ENCODE measurements around the gene LRRC74A. TPM values are rescaled to one million over a fixed set of nuclear protein-coding genes. Genes with fewer than 3 reads are reported as not detected.

LRRC74A gene
- polyA plus RNA-seq, 6 donors from 2014 or later, result not detected

GRCh38 chr14:76867516-76868453, 41.6 kb downstream of the LRRC74A start:
- peak; percentile 53 for DNase-seq
- Mint-ChIP-seq H3K27me3 (peaks cover 14 to 37% (median 27%) of the 10 kb centered on the region in 3 donors), H3K4me1 (peaks cover 16 to 32% (median 21%) of the 10 kb centered on the region in 3 donors), H3K36me3 (no peaks in the 10 kb centered on the region), H3K9me3 (no peaks in the 10 kb centered on the region), H3K27ac (peak overlapping the region in 2 of 6 donors; percentile 4 to 78), H3K4me3 (peak overlapping the region in 3 of 8 donors; percentile 26 to 60 (median 36))
- peak; percentile 92 to 96 for ATAC-seq (ENCODE audit: low read depth in 2 of 2)

- Mint-ChIP-seq H3K4me3 (no peak overlapping the region), H3K27ac (no peak overlapping the region), H3K27me3 (peaks cover 13 to 37% (median 27%) of the 10 kb centered on the region in 3 donors), H3K9me3 (no peaks in the 10 kb centered on the region), H3K36me3 (no peaks in the 10 kb centered on the region), H3K4me1 (peaks cover 16 to 28% (median 21%) of the 10 kb centered on the region in 3 donors)
- ATAC-seq (ENCODE audit: low read depth in 2 of 2) (no peak), DNase-seq (no peak)
Observed at GRCh38 chr14:76868454-76869170, 42.4 kb downstream of the LRRC74A start.

- H3K4me1 Mint-ChIP-seq, result peaks cover 10 to 15% (median 11%) of the 10 kb centered on the region in 3 donors
- no peaks in the 10 kb centered on the region for H3K36me3 Mint-ChIP-seq
- peaks cover 13 to 37% (median 27%) of the 10 kb centered on the region in 3 donors for H3K27me3 Mint-ChIP-seq
- DNase-seq (no peak), ATAC-seq (ENCODE audit: low read depth in 2 of 2) (no peak)
- peaks cover 0 to 2% (median 1%) of the 10 kb centered on the region in 7 donors for H3K9me3 Mint-ChIP-seq
- peak overlapping the region in 1 of 6 donors; percentile 52 for H3K27ac Mint-ChIP-seq
- no peak overlapping the region for H3K4me3 Mint-ChIP-seq
Observed at GRCh38 chr14:76870166-76870565, 44.0 kb downstream of the LRRC74A start.

- H3K4me3 Mint-ChIP-seq, result no peak overlapping the region
- peaks cover 1 to 24% (median 20%) of the 10 kb centered on the region in 3 donors for H3K27me3 Mint-ChIP-seq
- no peaks in the 10 kb centered on the region for H3K36me3 Mint-ChIP-seq
- DNase-seq (peak; percentile 58), ATAC-seq (ENCODE audit: low read depth in 2 of 2) (peak; percentile 55 to 73)
- peaks cover under 1 to 8% (median 4%) of the 10 kb centered on the region in 3 donors for H3K4me1 Mint-ChIP-seq
- H3K9me3 Mint-ChIP-seq, result peaks cover 0 to 7% (median 3%) of the 10 kb centered on the region in 7 donors
- peak overlapping the region in 1 of 6 donors; percentile 89 for H3K27ac Mint-ChIP-seq
Observed at GRCh38 chr14:76872796-76873432, 46.7 kb downstream of the LRRC74A start.

GRCh38 chr14:76874734-76875133, 48.5 kb downstream of the LRRC74A start:
- Mint-ChIP-seq H3K4me3 (no peak overlapping the region), H3K27me3 (peaks cover 5 to 20% (median 18%) of the 10 kb centered on the region in 3 donors), H3K4me1 (no peaks in the 10 kb centered on the region), H3K27ac (no peak overlapping the region), H3K9me3 (peaks cover 0 to 7% (median 3%) of the 10 kb centered on the region in 7 donors), H3K36me3 (no peaks in the 10 kb centered on the region)
- ATAC-seq (ENCODE audit: low read depth in 2 of 2), result no peak
- DNase-seq, result no peak

GRCh38 chr14:76876076-76876475, 49.9 kb downstream of the LRRC74A start:
- peak; percentile 40 for DNase-seq
- no peaks in the 10 kb centered on the region for H3K36me3 Mint-ChIP-seq
- H3K9me3 Mint-ChIP-seq, result peaks cover 0 to 7% (median 3%) of the 10 kb centered on the region in 7 donors
- no peak overlapping the region for H3K4me3 Mint-ChIP-seq
- ATAC-seq (ENCODE audit: low read depth in 2 of 2), result peak; percentile 62 to 71
- H3K27ac Mint-ChIP-seq, result peak overlapping the region in 2 of 6 donors; percentile 33 to 74
- peaks cover 4 to 6% (median 5%) of the 10 kb centered on the region in 3 donors for H3K27me3 Mint-ChIP-seq
- no peaks in the 10 kb centered on the region for H3K4me1 Mint-ChIP-seq

GRCh38 chr14:76877871-76878270, 51.7 kb downstream of the LRRC74A start:
- DNase-seq, result no peak
- H3K4me1 Mint-ChIP-seq, result peaks cover 0 to 2% (median 1%) of the 10 kb centered on the region in 3 donors
- H3K27ac Mint-ChIP-seq, result no peak overlapping the region
- H3K9me3 Mint-ChIP-seq, result peaks cover 0 to 7% (median 3%) of the 10 kb centered on the region in 7 donors
- no peak for ATAC-seq (ENCODE audit: low read depth in 2 of 2)
- H3K27me3 Mint-ChIP-seq, result peaks cover 0 to 5% (median 0%) of the 10 kb centered on the region in 3 donors
- H3K4me3 Mint-ChIP-seq, result no peak overlapping the region
- no peaks in the 10 kb centered on the region for H3K36me3 Mint-ChIP-seq

- H3K27me3 Mint-ChIP-seq, result peaks cover 0 to 5% (median 4%) of the 10 kb centered on the region in 3 donors
- peaks cover 0 to 1% (median 0%) of the 10 kb centered on the region in 7 donors for H3K9me3 Mint-ChIP-seq
- DNase-seq (no peak), ATAC-seq (ENCODE audit: low read depth in 2 of 2) (no peak)
- H3K36me3 Mint-ChIP-seq, result no peaks in the 10 kb centered on the region
- no peak overlapping the region for H3K4me3 Mint-ChIP-seq
- H3K27ac Mint-ChIP-seq, result no peak overlapping the region
- peaks cover 10 to 13% (median 12%) of the 10 kb centered on the region in 3 donors for H3K4me1 Mint-ChIP-seq
Observed at GRCh38 chr14:76880449-76880848, 54.2 kb downstream of the LRRC74A start.

- Mint-ChIP-seq H3K4me1 (peaks cover 10 to 13% (median 12%) of the 10 kb centered on the region in 3 donors), H3K9me3 (no peaks in the 10 kb centered on the region), H3K27me3 (peaks cover 5 to 11% (median 6%) of the 10 kb centered on the region in 3 donors), H3K4me3 (peak overlapping the region in 1 of 8 donors; percentile 63), H3K27ac (no peak overlapping the region), H3K36me3 (no peaks in the 10 kb centered on the region)
- no peak for DNase-seq
- no peak for ATAC-seq (ENCODE audit: low read depth in 2 of 2)
Observed at GRCh38 chr14:76881348-76881747, 55.1 kb downstream of the LRRC74A start.

GRCh38 chr14:76882651-76883050, 56.4 kb downstream of the LRRC74A start:
- DNase-seq (no peak), ATAC-seq (ENCODE audit: low read depth in 2 of 2) (no peak)

GRCh38 chr14:76883447-76883846, 57.2 kb downstream of the LRRC74A start:
- Mint-ChIP-seq H3K27me3 (peaks cover 9 to 26% (median 23%) of the 10 kb centered on the region in 3 donors), H3K9me3 (no peaks in the 10 kb centered on the region), H3K36me3 (no peaks in the 10 kb centered on the region), H3K4me1 (peaks cover 10 to 13% (median 12%) of the 10 kb centered on the region in 3 donors), H3K4me3 (peak overlapping the region in 1 of 8 donors; percentile 10), H3K27ac (peak overlapping the region in 1 of 6 donors; percentile 14)
- DNase-seq, result no peak
- ATAC-seq (ENCODE audit: low read depth in 2 of 2), result no peak

More at GRCh38 chr14:76882651-76883050, 56.4 kb downstream of the LRRC74A start:
- Mint-ChIP-seq H3K4me1 (peaks cover 10 to 13% (median 12%) of the 10 kb centered on the region in 3 donors), H3K27ac (no peak overlapping the region), H3K36me3 (no peaks in the 10 kb centered on the region), H3K4me3 (no peak overlapping the region), H3K27me3 (peaks cover 9 to 21% (median 15%) of the 10 kb centered on the region in 3 donors), H3K9me3 (no peaks in the 10 kb centered on the region)

- H3K4me3 Mint-ChIP-seq, result no peak overlapping the region
- peaks cover 4 to 27% (median 24%) of the 10 kb centered on the region in 3 donors for H3K27me3 Mint-ChIP-seq
- H3K4me1 Mint-ChIP-seq, result peaks cover 10 to 13% (median 12%) of the 10 kb centered on the region in 3 donors
- no peak overlapping the region for H3K27ac Mint-ChIP-seq
- no peaks in the 10 kb centered on the region for H3K9me3 Mint-ChIP-seq
- DNase-seq, result no peak
- no peaks in the 10 kb centered on the region for H3K36me3 Mint-ChIP-seq
- no peak for ATAC-seq (ENCODE audit: low read depth in 2 of 2)
Observed at GRCh38 chr14:76884394-76884793, 58.2 kb downstream of the LRRC74A start.

GRCh38 chr14:76884853-76885276, 58.7 kb downstream of the LRRC74A start:
- Mint-ChIP-seq H3K4me3 (no peak overlapping the region), H3K9me3 (no peaks in the 10 kb centered on the region), H3K27ac (no peak overlapping the region), H3K27me3 (peaks cover 4 to 27% (median 24%) of the 10 kb centered on the region in 3 donors), H3K4me1 (peaks cover 10 to 13% (median 12%) of the 10 kb centered on the region in 3 donors), H3K36me3 (no peaks in the 10 kb centered on the region)
- no peak for DNase-seq
- no peak for ATAC-seq (ENCODE audit: low read depth in 2 of 2)
